ENCODE results near the gene TMEM187.

Gene TMEM187

DNA sequence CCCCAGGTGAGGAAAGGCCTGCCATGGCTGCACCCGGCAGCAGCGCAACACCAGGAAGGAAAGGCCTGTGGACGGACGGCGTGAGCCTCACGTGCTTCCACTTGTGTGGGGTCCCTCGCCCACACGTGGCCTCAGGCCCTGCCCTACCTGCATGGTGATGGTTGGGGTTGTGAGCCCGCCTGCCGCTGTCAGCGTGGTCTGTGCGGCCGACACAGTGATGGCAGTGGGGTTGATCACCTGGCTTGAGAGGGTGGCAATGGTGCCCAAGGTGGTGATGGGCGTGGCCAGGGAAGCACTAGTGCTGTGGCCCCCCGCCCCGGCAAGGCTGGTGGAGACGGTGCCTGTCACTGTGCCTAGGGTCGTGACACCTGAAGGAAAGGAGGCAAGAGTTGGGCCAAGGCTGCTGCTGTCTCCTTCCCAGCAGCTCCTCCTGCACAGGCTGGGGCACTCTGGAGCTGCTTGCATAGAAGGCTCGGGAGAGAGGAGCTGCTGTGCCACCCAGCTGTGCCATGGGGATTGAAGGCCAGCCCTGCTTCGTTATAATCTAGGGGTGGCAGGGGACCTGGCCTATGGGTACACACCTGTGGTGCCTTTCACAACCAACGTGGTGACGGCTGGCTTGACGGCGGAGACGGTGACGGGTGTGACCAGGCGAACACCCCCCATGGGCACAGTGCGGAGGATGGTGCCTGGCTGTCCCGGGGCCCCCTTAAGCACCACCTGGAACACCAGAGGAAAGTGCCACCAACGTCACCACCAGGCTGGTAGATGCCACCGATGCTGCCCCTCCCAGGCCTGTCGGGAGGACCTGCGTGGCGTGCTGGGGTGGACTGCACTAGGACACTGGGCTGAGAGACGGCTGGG, 16.3 kb upstream of the TMEM187 start:
- DNase-seq: no peak

- DNase-seq: no peak
Observed at GRCh38 chrX:153957224-153957623, 15.3 kb upstream of the TMEM187 start.

DNA sequence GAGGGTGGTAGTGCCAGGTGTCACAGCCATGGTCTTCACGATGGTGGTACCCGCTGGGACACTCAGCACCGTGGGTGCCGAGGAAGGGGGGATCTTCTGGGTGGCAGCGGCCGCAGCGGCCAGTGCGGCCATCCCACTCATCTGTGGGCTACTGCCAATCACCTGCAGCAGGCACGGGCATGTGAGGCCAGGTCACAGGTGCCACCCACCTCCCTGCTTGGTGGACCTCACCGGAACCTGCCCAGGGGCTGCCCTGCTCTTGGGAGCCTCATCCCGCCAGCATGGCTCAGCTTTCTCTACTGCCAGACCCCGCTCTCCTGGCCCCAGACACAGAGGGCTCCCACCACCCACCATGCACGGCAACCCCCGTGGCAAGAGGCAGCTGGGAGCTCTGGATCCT, 13.9 kb upstream of the TMEM187 start:
- no peak for DNase-seq

GRCh38 chrX:153959649-153960048, 12.9 kb upstream of the TMEM187 start:
- no peak for DNase-seq

- DNase-seq: no peak
Observed at GRCh38 chrX:153960077-153960476, 12.5 kb upstream of the TMEM187 start.

- no peak for DNase-seq
Observed at GRCh38 chrX:153960786-153961185, 11.8 kb upstream of the TMEM187 start.

- no peak for DNase-seq
Observed at GRCh38 chrX:153961292-153961691, 11.3 kb upstream of the TMEM187 start.

DNA sequence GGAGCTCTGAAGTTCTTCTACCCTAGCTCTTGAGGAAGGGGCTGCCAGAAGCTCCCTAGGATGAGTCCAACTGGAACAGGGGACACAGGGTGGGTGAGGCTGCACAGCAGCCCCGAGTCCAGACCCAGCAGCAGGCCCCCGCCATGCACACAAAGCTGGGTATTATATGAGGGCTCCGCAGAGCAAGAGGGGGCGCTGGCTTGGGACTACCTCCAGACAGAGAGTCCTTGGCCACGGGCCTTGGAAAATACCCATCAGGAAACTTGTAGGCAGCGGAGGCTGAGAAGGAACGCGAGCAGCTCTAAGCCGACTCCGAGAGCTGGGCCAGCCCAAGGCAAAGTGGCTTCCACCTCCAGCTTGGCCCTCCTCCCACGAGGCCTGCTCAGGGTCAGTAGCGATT, 9.0 kb upstream of the TMEM187 start:
- DNase-seq: no peak

DNA sequence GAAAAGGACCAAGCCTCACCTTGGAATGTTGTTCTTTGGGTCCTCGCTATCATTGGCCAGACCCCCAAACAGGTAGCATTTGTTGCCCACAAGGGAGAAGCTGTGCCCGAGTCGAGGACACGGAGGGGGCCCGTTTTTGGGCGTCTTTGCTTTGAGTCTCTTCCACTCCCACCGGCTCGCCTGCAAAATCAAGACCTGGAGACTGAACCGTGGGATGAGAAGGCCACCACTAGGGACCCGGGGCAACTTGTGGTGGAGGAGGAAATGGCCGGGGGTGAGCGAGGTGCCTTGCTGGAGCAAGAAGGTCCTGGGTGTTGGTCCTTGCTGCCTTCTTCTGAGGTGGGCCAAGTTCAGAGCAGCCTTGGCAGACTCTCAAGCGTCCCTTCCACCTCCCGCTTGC, 8.4 kb upstream of the TMEM187 start:
- no peak for DNase-seq

GRCh38 chrX:153965406-153965805, 7.1 kb upstream of the TMEM187 start:
- DNase-seq: no peak

- DNase-seq: no peak
Observed at GRCh38 chrX:153966283-153966688, 6.3 kb upstream of the TMEM187 start.

GRCh38 chrX:153966841-153967535, 5.6 kb upstream of the TMEM187 start:
- DNase-seq: no peak

DNA sequence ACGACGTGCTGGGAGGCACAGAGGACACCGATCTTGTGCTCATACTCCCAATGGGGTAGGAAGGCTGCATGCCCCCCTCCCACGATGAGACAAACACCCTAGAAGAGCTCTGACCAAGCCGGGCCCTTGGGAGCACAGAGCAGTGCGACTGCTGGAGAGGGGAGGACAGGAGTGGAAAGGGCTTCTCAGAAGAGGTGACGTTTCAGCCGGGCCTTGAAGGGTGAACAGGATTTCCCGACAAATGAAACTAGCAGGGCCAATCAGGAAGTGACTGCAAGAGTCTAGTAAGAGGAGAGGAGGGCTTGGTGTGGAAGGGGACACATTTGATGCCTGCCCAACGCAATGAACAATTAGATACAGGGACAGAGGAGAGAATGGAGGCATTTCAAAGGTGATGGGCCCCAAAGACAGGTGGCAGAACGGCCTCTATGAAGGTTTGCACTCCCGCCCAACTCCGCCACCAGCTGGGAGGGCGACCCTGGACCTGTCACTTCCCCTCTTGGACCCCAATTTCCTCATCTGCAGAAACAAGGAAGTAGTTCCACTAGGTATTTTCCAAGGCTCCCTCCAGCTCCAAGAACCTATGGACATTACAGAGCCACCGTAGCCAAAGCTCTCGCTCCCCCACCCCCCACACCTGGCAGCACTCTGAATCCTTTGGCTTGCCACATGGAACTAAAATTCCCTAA, 4.9 kb upstream of the TMEM187 start:
- no peak for DNase-seq

DNA sequence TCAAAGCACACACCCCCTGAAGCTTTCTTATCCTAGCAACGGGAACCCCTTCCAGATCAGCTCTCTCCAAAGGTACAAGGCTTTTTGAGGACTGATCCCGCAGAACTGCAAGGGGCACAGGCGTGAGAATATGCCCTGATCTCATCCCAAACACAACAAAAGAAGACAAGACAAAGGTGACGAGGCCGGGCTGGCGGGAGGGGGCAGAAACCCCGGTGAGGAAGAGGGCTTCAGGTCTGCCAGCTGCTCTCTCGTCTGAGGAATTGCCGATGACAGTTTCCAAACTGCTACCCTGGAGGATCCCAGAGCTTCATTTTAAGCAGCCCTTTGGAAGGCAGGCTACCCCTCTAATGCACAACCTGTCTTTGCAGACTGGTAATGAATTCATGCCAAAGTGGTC, 4.3 kb upstream of the TMEM187 start:
- DNase-seq: no peak

DNA sequence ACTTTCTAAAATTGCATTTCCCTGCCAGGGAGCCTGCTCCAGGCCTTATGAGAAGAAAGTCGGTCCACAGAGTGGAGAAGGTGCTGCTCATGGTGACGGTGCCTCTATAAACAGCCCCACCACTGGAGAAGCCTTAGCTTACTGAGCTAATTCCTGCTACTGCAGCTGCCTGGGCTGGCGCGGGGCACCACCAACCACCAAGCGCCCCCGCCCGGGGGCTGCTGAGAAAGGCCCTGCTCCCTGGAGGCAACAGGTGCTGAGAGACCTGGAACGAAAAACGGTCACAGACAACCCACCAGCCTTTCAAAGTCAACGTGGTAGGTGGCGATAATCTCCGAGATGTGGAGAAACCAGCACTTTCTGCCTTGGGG, 3.8 kb upstream of the TMEM187 start:
- peak; percentile 64 for DNase-seq

- no peak for DNase-seq
Observed at GRCh38 chrX:153969125-153969903, 3.2 kb upstream of the TMEM187 start.

DNA sequence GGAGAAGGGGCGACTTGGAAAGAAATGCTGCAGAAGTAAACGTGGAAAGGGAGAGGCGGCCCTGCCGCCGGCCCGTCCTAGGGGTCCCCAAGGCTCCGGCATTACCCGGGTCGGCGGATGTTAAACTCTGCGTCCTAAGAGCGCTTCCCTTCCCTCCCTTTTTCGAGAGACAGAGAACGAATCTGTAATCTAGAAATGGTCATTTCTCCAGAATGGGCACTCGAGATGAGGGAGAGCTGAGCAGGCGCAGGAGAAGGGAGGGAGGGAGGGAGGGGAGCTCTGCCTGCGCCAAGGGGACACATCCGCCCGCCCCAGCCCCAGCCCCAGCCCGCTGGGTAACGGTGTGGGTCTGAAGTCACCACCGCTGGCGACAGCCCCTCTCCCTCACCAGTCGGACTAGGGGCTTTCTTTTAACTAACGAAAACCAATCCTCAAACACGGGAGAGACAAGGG, 2.6 kb upstream of the TMEM187 start:
- peak; percentile 56 for DNase-seq

DNA sequence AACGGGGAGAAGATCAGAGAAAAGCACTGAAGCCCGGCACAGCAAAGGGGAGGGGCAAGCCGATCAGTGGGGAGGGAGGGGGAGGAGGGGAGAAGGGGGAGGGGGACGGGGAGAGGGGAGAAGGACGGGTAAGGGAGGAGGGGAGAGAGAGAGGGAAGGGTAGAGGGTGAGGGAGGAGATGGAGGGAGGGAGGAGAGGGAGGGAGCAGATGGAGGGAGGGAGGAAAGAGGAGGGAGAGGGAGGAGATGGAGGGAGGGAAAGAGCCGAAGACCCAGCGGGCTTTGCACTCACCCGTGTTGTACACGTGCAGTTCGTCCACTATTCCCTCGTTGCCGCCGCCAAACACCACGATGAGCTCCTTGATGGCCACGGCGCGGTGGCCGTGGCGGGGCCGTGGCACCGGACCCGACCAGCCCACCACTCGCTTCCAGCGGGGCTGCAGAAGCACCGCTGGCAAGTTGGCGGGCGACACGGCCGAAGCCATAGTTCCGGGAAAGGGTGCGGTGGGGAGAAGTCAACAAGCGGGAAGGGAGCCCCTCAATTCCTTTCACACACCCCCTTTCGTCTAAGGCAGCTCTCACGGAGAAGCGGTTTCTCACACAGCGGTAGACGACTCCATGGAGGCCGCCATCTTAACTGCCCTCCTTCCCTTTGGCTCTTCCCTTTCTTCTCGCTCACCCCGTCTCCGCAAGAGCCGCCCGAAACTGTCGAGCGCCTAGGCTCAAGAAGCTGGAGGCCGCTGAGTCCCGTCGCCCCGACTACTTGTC, 2.0 kb upstream of the TMEM187 start:
- DNase-seq: no peak

- peak; percentile 90 for DNase-seq
Observed at GRCh38 chrX:153971124-153971449, 1.5 kb upstream of the TMEM187 start.

DNA sequence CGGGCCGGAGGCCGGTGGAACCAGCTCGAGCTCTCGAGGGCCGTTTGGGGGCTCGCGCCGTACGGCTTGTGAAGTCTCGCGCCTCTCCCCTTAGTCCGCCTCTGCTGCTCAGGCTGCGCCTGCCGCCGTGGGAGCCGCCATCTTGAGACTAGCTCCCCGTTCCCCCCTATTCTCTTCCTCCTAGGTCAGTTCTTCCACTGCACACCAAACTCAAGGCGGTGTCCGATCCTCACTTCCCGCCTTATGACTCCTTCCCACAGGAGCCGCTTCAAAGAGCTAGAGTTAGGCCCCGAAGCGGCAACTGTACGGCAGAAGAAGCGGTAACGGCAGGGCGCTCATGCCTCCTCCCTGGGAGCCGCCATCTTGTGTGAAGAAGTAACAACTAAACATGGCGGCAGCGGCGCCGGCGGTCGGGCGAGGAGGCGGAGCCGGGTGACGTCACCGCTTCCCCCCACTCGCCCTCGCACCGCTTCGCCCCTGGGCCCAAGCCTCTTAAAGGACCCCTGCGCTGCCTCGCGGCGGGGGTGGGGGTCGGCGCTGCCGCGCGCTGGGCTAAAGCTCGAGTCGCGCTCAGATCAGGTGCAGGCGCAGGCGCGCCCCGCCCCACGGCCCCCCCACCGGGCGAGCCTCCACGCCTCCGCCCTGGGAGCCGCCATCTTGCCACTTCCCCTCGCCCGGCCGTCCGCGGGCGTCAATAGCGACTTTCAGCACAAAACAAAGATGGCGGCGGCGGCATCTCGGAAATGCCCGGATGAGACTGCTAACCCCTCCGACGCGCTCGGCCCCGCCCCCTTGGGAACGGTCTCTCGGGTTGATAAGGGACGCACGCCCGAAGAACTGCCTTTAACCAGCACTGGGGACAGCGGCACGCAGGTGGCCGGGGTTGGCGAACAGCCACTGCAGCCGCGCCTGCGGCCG, 845 bp upstream of the TMEM187 start, which contains the start of gene HCFC1:
TSS of gene HCFC1 (minus strand) at position 369 of the 918 bp plus-strand sequence. CDS start 978 bp downstream, outside the sequence.
- peak; percentile 93 for DNase-seq

All from activated T-cell treated with anti-CD3 and anti-CD28 coated beads, Interleukin-2, amount 50 U/mL, for 1 hour (primary cell).